Measurements from ENCODE around the gene OCA2. TPM values are rescaled to one million over a fixed set of nuclear protein-coding genes. Genes with fewer than 3 reads are reported as not detected.

OCA2 gene
- total and polyA plus RNA-seq, 4 donors: 0.49 to 23.0 (median 2.3) TPM

DNA sequence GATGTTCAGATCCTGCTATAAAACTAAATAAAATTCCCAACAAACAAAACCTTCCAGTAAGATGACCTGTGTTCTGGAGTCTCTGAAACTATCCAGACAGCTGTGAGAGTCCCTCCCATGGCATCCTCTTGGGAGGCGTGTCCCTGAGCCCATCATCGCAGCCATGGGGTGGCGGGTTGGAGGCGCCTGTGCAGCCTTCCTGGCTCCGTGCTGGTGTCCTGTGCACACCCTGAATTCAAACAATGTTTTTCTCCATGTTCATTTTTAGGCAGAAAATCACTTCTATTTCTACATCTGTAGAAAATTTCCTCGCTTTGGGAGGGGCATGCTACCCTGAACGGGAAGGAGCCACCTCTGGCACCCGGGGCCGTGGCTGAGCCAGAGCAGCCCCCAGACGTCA is 19.4 kb upstream of the OCA2 start:
- TF ChIP-seq, protein P1, sequence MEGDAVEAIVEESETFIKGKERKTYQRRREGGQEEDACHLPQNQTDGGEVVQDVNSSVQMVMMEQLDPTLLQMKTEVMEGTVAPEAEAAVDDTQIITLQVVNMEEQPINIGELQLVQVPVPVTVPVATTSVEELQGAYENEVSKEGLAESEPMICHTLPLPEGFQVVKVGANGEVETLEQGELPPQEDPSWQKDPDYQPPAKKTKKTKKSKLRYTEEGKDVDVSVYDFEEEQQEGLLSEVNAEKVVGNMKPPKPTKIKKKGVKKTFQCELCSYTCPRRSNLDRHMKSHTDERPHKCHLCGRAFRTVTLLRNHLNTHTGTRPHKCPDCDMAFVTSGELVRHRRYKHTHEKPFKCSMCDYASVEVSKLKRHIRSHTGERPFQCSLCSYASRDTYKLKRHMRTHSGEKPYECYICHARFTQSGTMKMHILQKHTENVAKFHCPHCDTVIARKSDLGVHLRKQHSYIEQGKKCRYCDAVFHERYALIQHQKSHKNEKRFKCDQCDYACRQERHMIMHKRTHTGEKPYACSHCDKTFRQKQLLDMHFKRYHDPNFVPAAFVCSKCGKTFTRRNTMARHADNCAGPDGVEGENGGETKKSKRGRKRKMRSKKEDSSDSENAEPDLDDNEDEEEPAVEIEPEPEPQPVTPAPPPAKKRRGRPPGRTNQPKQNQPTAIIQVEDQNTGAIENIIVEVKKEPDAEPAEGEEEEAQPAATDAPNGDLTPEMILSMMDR (IDR thresholded peaks at IDR 0.05; ENCODE audit: control extremely low read depth, extremely low read depth): no peak
- no peak for ATAC-seq (ENCODE audit: insufficient read depth, low FRiP score)
- H3K4me1 ChIP-seq (ENCODE audit: control insufficient read depth in 5 of 5, insufficient read depth in 5 of 5, low read length in 5 of 5): no peaks in the 10 kb centered on the region

DNA sequence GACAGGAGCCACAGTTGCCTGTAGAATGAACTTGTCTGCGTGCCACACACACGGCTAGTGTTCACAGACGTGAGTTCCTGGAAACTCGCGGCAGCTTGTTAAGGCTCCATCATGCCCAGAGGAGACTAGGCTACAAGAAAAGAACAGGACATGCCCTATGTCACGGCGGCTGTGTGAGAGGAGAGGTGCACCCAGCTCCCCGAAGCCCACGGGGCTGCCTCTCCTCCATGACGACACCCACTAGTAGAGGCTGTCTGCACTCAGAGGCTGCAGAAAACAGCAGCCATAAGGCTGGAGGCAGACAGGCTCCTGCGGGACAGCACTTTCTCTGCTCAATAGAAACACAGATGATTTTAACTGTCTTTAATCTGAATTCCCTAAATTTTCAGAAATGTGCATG is 19.0 kb upstream of the OCA2 start:
- no peak overlapping the region for H3K9ac ChIP-seq (ENCODE audit: insufficient read depth in 1 of 2, low read length in 2 of 2)
- no peaks in the 10 kb centered on the region for H3K9me3 ChIP-seq (ENCODE audit: control insufficient read depth in 4 of 4, insufficient read depth in 3 of 4, low read length in 3 of 4)
- WGBS, 2 donors: 94 to 96% methylated on average over 11 of the region's 11 CpGs
- TF ChIP-seq, protein P1 (IDR thresholded peaks at IDR 0.05; ENCODE audit: control extremely low read depth, extremely low read depth): no peak
- H3K27me3 ChIP-seq (ENCODE audit: control insufficient read depth in 3 of 3, insufficient read depth in 3 of 3, low read length in 2 of 3): no peaks in the 10 kb centered on the region
- ATAC-seq (ENCODE audit: insufficient read depth, low FRiP score) (no peak), DNase-seq (no peak)
- peaks cover 23 to 60% (median 40%) of the 10 kb centered on the region in 4 donors for H3K36me3 ChIP-seq (ENCODE audit: control insufficient read depth in 4 of 4, insufficient read depth in 4 of 4, low read length in 4 of 4)
- no peak overlapping the region for H3K4me3 ChIP-seq
- H3K27ac ChIP-seq (ENCODE audit: low read depth in 1 of 2, low read length in 1 of 2): no peak overlapping the region
- no peaks in the 10 kb centered on the region for H3K4me1 ChIP-seq (ENCODE audit: control insufficient read depth in 5 of 5, insufficient read depth in 5 of 5, low read length in 5 of 5)

More for the DNA sequence above, 19.4 kb upstream of the OCA2 start:
- H3K36me3 ChIP-seq (ENCODE audit: control insufficient read depth in 4 of 4, insufficient read depth in 4 of 4, low read length in 4 of 4): peaks cover 23 to 55% (median 39%) of the 10 kb centered on the region in 4 donors
- WGBS, 2 donors: 95% methylated on average over 10 of the region's 10 CpGs
- DNase-seq: no peak
- no peaks in the 10 kb centered on the region for H3K9me3 ChIP-seq (ENCODE audit: control insufficient read depth in 4 of 4, insufficient read depth in 3 of 4, low read length in 3 of 4)
- H3K27ac ChIP-seq (ENCODE audit: low read depth in 1 of 2, low read length in 1 of 2): no peak overlapping the region
- H3K9ac ChIP-seq (ENCODE audit: insufficient read depth in 1 of 2, low read length in 2 of 2): no peak overlapping the region
- no peak overlapping the region for H3K4me3 ChIP-seq
- H3K27me3 ChIP-seq (ENCODE audit: control insufficient read depth in 3 of 3, insufficient read depth in 3 of 3, low read length in 2 of 3): no peaks in the 10 kb centered on the region

DNA sequence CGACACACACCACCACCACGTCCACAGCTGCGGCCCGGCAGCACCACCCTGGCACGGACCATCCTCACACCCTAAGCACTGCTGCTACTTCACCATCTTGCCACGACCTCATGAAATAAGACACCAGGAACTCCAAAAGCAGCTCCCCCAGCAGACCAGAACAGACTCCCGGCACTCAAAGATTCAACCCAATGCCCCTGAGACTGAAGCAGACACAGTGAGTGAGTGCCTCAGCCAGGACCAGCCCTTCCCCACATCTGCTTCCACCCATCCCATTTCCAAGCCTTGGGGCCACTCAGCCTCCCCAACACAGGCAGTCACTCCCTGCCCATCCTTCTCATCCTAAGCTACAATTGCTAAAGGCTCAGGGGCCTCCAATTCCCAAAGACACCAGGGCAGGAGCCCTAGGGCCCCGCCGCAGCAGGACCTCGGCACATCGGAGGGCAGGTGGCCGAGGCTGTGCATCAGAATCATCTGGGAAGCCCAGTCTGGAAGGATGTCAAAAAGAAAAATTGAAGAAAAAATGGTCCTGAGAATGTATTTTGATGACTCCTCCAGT is 18.4 kb upstream of the OCA2 start:
- peaks cover 25 to 64% (median 44%) of the 10 kb centered on the region in 4 donors for H3K36me3 ChIP-seq (ENCODE audit: control insufficient read depth in 4 of 4, insufficient read depth in 4 of 4, low read length in 4 of 4)

More for the DNA sequence above, 18.4 kb upstream of the OCA2 start:
- Histone ChIP-seq H3K9me3 (ENCODE audit: control insufficient read depth in 4 of 4, insufficient read depth in 3 of 4, low read length in 3 of 4) (no peaks in the 10 kb centered on the region), H3K4me1 (ENCODE audit: control insufficient read depth in 5 of 5, insufficient read depth in 5 of 5, low read length in 5 of 5) (no peaks in the 10 kb centered on the region), H3K27ac (ENCODE audit: low read depth in 1 of 2, low read length in 1 of 2) (no peak overlapping the region), H3K27me3 (ENCODE audit: control insufficient read depth in 3 of 3, insufficient read depth in 3 of 3, low read length in 2 of 3) (no peaks in the 10 kb centered on the region), H3K9ac (ENCODE audit: insufficient read depth in 1 of 2, low read length in 2 of 2) (no peak overlapping the region), H3K4me3 (no peak overlapping the region)
- TF ChIP-seq, protein P1 (IDR thresholded peaks at IDR 0.05; ENCODE audit: control extremely low read depth, extremely low read depth): no peak
- 96 to 98% methylated on average over 12 of the region's 12 CpGs for WGBS, 2 donors
- ATAC-seq (ENCODE audit: insufficient read depth, low FRiP score) (no peak), DNase-seq (no peak)

Measured in lung (tissue), 12 donors.